Measurements from ENCODE around the gene CFLAR. TPM values are rescaled to one million over a fixed set of nuclear protein-coding genes. Genes with fewer than 3 reads are reported as not detected.
"Not testable (repeated sequence)": the region's sequence is repeated elsewhere in the genome, so short reads cannot be mapped to it uniquely, and the experiment has no call there.

Gene CFLAR
- total and polyA plus RNA-seq, 2 experiments from 2014 or later: 5.1 to 13.5 TPM

- Histone ChIP-seq H3K4me1 (ENCODE audit: low read depth) (no peaks in the 10 kb centered on the region), H3K9me3 (ENCODE audit: low read depth) (no peaks in the 10 kb centered on the region), H3K27ac (no peak overlapping the region), H3K4me3 (no peak overlapping the region), H3K27me3 (no peaks in the 10 kb centered on the region), H3K36me3 (no peaks in the 10 kb centered on the region)
- DNase-seq (ENCODE audit: low read depth in 1 of 2, low spot score in 1 of 2): no peak
- TF ChIP-seq CTCF (IDR thresholded peaks at IDR 0.05; ENCODE audit: low read depth, low read length): no peak
Observed at GRCh38 chr2:201137505-201138400, 21.8 kb downstream of the CFLAR start.

GRCh38 chr2:201138401-201138970, 22.5 kb downstream of the CFLAR start:
- Histone ChIP-seq H3K4me3 (no peak overlapping the region), H3K9me3 (ENCODE audit: low read depth) (no peaks in the 10 kb centered on the region), H3K27me3 (no peaks in the 10 kb centered on the region), H3K27ac (no peak overlapping the region), H3K36me3 (no peaks in the 10 kb centered on the region), H3K4me1 (ENCODE audit: low read depth) (no peaks in the 10 kb centered on the region)
- DNase-seq (ENCODE audit: low read depth in 1 of 2, low spot score in 1 of 2): no peak
- TF ChIP-seq CTCF (IDR thresholded peaks at IDR 0.05; ENCODE audit: low read depth, low read length): no peak

GRCh38 chr2:201138986-201139781, 23.2 kb downstream of the CFLAR start:
- H3K4me3 ChIP-seq; DNase-seq (ENCODE audit: low read depth in 1 of 2, low spot score in 1 of 2); H3K36me3 ChIP-seq: not testable (repeated sequence)

GRCh38 chr2:201139836-201140604, 24.1 kb downstream of the CFLAR start:
- no peak overlapping the region for H3K27ac ChIP-seq
- TF ChIP-seq CTCF (IDR thresholded peaks at IDR 0.05; ENCODE audit: low read depth, low read length): no peak
- H3K27me3 ChIP-seq: no peaks in the 10 kb centered on the region
- no peak for DNase-seq (ENCODE audit: low read depth in 1 of 2, low spot score in 1 of 2)
- no peaks in the 10 kb centered on the region for H3K9me3 ChIP-seq (ENCODE audit: low read depth)
- H3K36me3 ChIP-seq: no peaks in the 10 kb centered on the region
- no peak overlapping the region for H3K4me3 ChIP-seq
- no peaks in the 10 kb centered on the region for H3K4me1 ChIP-seq (ENCODE audit: low read depth)

More at GRCh38 chr2:201138986-201139781, 23.2 kb downstream of the CFLAR start:
- not testable (repeated sequence) for H3K9me3 ChIP-seq (ENCODE audit: low read depth); H3K4me1 ChIP-seq (ENCODE audit: low read depth); H3K27me3 ChIP-seq; H3K27ac ChIP-seq

GRCh38 chr2:201144101-201145051, 28.4 kb downstream of the CFLAR start:
- DNase-seq (ENCODE audit: low read depth in 1 of 2, low spot score in 1 of 2): no peak
- TF ChIP-seq CTCF (IDR thresholded peaks at IDR 0.05; ENCODE audit: low read depth, low read length): no peak
- H3K27ac ChIP-seq: no peak overlapping the region
- H3K9me3 ChIP-seq (ENCODE audit: low read depth): no peaks in the 10 kb centered on the region
- H3K4me3 ChIP-seq: no peak overlapping the region
- no peaks in the 10 kb centered on the region for H3K36me3 ChIP-seq
- H3K4me1 ChIP-seq (ENCODE audit: low read depth): peaks cover 9% of the 10 kb centered on the region
- no peaks in the 10 kb centered on the region for H3K27me3 ChIP-seq
